Parathyroid adenoma (tissue), 2 donors: ENCODE data around the gene MAGEE2.
A peak's percentile ranks its signal among the peaks of the same experiment; 100 is the strongest.
"Not testable (repeated sequence)": the region's sequence is repeated elsewhere in the genome, so short reads cannot be mapped to it uniquely, and the experiment has no call there.

Experiments
- H2AFZ ChIP-seq: fragments of 300-600 bp; sonication (generic); one replicate; pipeline ENCODE4 v1.7.0; 2017; ENCODE audit warnings: antibody characterized with exemption, mild to moderate bottlenecking
- H3K27ac ChIP-seq: fragments of 300-600 bp; sonication (generic); one replicate; pipeline ENCODE4 v1.7.0; 2017
- H3K27me3 ChIP-seq: fragments of 300-600 bp; sonication (generic); one replicate; pipeline ENCODE4 v1.7.0; 2017; ENCODE audit warnings: low read length; ENCODE audit not compliant: control insufficient read depth, insufficient read depth
- H3K36me3 ChIP-seq: fragments of 300-600 bp; sonication (generic); one replicate; pipeline ENCODE4 v1.7.0; 2017; ENCODE audit warnings: low read length; ENCODE audit not compliant: control insufficient read depth, insufficient read depth
- H3K4me1 ChIP-seq: fragments of 300-600 bp; sonication (generic); one replicate; pipeline ENCODE4 v1.7.0; 2017; ENCODE audit warnings: control low read depth
- H3K4me2 ChIP-seq: fragments of 300-600 bp; sonication (generic); one replicate; pipeline ENCODE4 v1.7.0; 2017; ENCODE audit warnings: low read length
- H3K4me3 ChIP-seq: fragments of 300-600 bp; sonication (generic); one replicate; pipeline ENCODE4 v1.7.0; 2017; ENCODE audit warnings: low read depth, low read length
- H3K79me2 ChIP-seq: fragments of 300-600 bp; sonication (generic); one replicate; pipeline ENCODE4 v1.7.0; 2017; ENCODE audit warnings: control low read depth
- H3K9ac ChIP-seq: fragments of 300-600 bp; sonication (generic); one replicate; pipeline ENCODE4 v1.7.0; 2017; ENCODE audit warnings: mild to moderate bottlenecking
- H3K9me3 ChIP-seq: fragments of 300-600 bp; sonication (generic); one replicate; pipeline ENCODE4 v1.7.0; 2017; ENCODE audit warnings: low read length; ENCODE audit not compliant: control insufficient read depth
- CTCF ChIP-seq: fragments of 300-600 bp; sonication (generic); IDR thresholded peaks from one replicate; pipeline ENCODE4 v1.7.0; 2017; ENCODE audit warnings: antibody characterized with exemption, mild to moderate bottlenecking
- donor health status: primary hyperparathyroidism.

MAGEE2 gene, protein sequence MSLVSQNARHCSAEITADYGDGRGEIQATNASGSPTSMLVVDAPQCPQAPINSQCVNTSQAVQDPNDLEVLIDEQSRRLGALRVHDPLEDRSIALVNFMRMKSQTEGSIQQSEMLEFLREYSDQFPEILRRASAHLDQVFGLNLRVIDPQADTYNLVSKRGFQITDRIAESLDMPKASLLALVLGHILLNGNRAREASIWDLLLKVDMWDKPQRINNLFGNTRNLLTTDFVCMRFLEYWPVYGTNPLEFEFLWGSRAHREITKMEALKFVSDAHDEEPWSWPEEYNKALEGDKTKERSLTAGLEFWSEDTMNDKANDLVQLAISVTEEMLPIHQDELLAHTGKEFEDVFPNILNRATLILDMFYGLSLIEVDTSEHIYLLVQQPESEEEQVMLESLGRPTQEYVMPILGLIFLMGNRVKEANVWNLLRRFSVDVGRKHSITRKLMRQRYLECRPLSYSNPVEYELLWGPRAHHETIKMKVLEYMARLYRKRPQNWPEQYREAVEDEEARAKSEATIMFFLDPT

GRCh38 chrX:75784680-75785491 lies at the start of gene MAGEE2:
Gene MAGEE2 (minus strand): TSS chrX:75785254. CDS start chrX:75785051, 203 bp downstream.
- no peak within 1 kb of the TSS for H3K9ac ChIP-seq
- H3K36me3 ChIP-seq = no peaks in the 10 kb centered on the region
- TF ChIP-seq CTCF = no peak
- no peaks in the 10 kb centered on the region for H3K27me3 ChIP-seq
- no peaks in the 10 kb centered on the region for H3K4me1 ChIP-seq
- H3K9me3 ChIP-seq = no peaks in the 10 kb centered on the region
- H3K4me2 ChIP-seq = no peak within 1 kb of the TSS
- H3K79me2 ChIP-seq = no peaks in the 10 kb centered on the region
- H3K4me3 ChIP-seq = no peak within 1 kb of the TSS
- H3K27ac ChIP-seq = peak within 1 kb of the TSS; percentile 7
- peak within 1 kb of the TSS; percentile 73 for H2AFZ ChIP-seq

GRCh38 chrX:75786290-75786689 lies 1.2 kb upstream of the MAGEE2 start:
- H3K79me2 ChIP-seq = no peaks in the 10 kb centered on the region
- no peaks in the 10 kb centered on the region for H3K36me3 ChIP-seq
- H3K4me3 ChIP-seq = no peak overlapping the region
- no peak for TF ChIP-seq CTCF
- no peak overlapping the region for H3K27ac ChIP-seq
- no peak overlapping the region for H3K4me2 ChIP-seq
- no peak overlapping the region for H3K9ac ChIP-seq
- H3K4me1 ChIP-seq = no peaks in the 10 kb centered on the region
- H3K27me3 ChIP-seq = no peaks in the 10 kb centered on the region
- no peak overlapping the region for H2AFZ ChIP-seq
- H3K9me3 ChIP-seq = no peaks in the 10 kb centered on the region

- Histone ChIP-seq H3K4me3 (no peak overlapping the region), H3K4me2 (no peak overlapping the region), H3K36me3 (no peaks in the 10 kb centered on the region), H3K27ac (no peak overlapping the region), H3K79me2 (no peaks in the 10 kb centered on the region), H3K27me3 (no peaks in the 10 kb centered on the region), H3K9me3 (no peaks in the 10 kb centered on the region), H3K9ac (no peak overlapping the region), H2AFZ (peak overlapping the region; percentile 11), H3K4me1 (no peaks in the 10 kb centered on the region)
- no peak for TF ChIP-seq CTCF
Observed at GRCh38 chrX:75781611-75782010, 3.4 kb downstream of the MAGEE2 start.

- not testable (repeated sequence) for H3K9me3 ChIP-seq, H3K4me1 ChIP-seq, H3K79me2 ChIP-seq, H3K27me3 ChIP-seq, H3K4me2 ChIP-seq, H2AFZ ChIP-seq, H3K9ac ChIP-seq, H3K27ac ChIP-seq, H3K36me3 ChIP-seq, H3K4me3 ChIP-seq
Observed at GRCh38 chrX:75768063-75768462, 17.0 kb downstream of the MAGEE2 start.

DNA sequence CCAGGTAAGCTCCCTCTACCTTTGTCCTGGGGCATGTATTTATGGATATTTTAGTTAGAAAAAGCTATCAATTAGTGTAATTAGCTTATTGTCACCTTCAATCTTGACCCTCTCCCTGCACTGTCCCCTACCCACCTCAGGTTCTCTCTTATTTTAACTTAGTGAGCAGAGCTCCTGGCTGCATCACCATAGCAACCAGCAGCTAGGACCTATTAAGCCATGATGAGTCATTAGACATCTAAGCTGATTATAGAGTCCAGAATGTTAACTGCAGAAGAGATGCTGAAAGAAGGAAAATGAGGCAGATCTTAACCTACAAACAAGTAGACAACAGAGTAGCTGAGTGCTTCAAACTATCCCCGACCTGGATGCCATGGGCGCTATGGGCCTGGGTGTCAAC lies 36.6 kb downstream of the MAGEE2 start:
- H3K9me3 ChIP-seq = no peaks in the 10 kb centered on the region
- H3K36me3 ChIP-seq = no peaks in the 10 kb centered on the region
- no peak overlapping the region for H3K4me2 ChIP-seq
- no peaks in the 10 kb centered on the region for H3K4me1 ChIP-seq
- no peak overlapping the region for H3K9ac ChIP-seq
- no peak overlapping the region for H3K27ac ChIP-seq
- no peak overlapping the region for H3K4me3 ChIP-seq
- no peaks in the 10 kb centered on the region for H3K27me3 ChIP-seq
- TF ChIP-seq CTCF = no peak
- H3K79me2 ChIP-seq = no peaks in the 10 kb centered on the region
- H2AFZ ChIP-seq = peak overlapping the region; percentile 46
